Mesothelial cell of epicardium (in vitro differentiated cells): ENCODE results near the gene CLDN20. TPM values are rescaled to one million over a fixed set of nuclear protein-coding genes. Genes with fewer than 3 reads are reported as not detected.

Experiments used
- DNase-seq, 2 experiments: peaks; one replicate each; pipeline ENCODE4 v3.0.0; 2021; ENCODE audit warnings: low spot score in 2 of 2; ENCODE audit not compliant: unreplicated experiment in 2 of 2
- H3K27ac Mint-ChIP-seq: 2 replicates; pipeline ENCODE4 v1.8.0; 2021; ENCODE audit warnings: mixed read lengths
- H3K27me3 Mint-ChIP-seq: 2 replicates; pipeline ENCODE4 v1.8.0; 2021; ENCODE audit warnings: low read depth, mixed read lengths
- H3K36me3 Mint-ChIP-seq: 2 replicates; pipeline ENCODE4 v1.8.0; 2021; ENCODE audit warnings: mixed read lengths
- H3K4me1 Mint-ChIP-seq: 2 replicates; pipeline ENCODE4 v1.8.0; 2021; ENCODE audit warnings: mixed read lengths
- H3K4me3 Mint-ChIP-seq: 2 replicates; pipeline ENCODE4 v1.8.0; 2021; ENCODE audit warnings: mild to moderate bottlenecking, moderate library complexity, mixed read lengths
- H3K9me3 Mint-ChIP-seq: 2 replicates; pipeline ENCODE4 v1.8.0; 2021; ENCODE audit warnings: mixed read lengths
- total RNA-seq: library from RNA; stranded (reverse); gene quantifications from 3 replicates; pipeline ENCODE4 v1.2.1, GENCODE V29; 2021
- TF ChIP-seq, protein P1 (sequence below): fragments of 200-600 bp; sonication (generic); IDR thresholded peaks from one replicate; pipeline ENCODE4 v1.5.0; 2021; ENCODE audit warnings: antibody characterized with exemption; ENCODE audit not compliant: unreplicated experiment

The CLDN20 gene
- total RNA-seq, 1 donor from 2014 or later, result not detected

DNA sequence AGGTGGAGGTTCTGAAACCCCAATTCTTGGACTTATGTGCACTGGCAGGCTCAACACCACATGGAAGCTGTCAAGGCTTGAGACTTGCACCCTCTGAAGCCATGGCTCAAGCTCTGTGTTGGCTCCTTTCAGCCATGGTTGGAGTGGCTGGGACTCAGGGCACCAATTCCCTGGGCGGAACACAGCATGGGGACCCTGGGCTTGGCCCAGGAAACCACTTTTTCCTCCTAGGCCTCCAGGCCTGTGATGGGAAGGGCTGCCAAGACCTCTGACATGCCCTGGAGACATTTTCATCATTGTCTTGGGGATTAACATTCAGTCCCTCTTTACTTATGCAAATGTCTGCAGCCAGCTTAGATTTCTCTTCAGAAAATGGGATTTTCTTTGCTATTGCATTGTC lies 26.2 kb upstream of the CLDN20 start:
- no peak overlapping the region for H3K27ac Mint-ChIP-seq
- no peak for DNase-seq
- H3K9me3 Mint-ChIP-seq, result peaks cover 29% of the 10 kb centered on the region
- TF ChIP-seq, protein P1, sequence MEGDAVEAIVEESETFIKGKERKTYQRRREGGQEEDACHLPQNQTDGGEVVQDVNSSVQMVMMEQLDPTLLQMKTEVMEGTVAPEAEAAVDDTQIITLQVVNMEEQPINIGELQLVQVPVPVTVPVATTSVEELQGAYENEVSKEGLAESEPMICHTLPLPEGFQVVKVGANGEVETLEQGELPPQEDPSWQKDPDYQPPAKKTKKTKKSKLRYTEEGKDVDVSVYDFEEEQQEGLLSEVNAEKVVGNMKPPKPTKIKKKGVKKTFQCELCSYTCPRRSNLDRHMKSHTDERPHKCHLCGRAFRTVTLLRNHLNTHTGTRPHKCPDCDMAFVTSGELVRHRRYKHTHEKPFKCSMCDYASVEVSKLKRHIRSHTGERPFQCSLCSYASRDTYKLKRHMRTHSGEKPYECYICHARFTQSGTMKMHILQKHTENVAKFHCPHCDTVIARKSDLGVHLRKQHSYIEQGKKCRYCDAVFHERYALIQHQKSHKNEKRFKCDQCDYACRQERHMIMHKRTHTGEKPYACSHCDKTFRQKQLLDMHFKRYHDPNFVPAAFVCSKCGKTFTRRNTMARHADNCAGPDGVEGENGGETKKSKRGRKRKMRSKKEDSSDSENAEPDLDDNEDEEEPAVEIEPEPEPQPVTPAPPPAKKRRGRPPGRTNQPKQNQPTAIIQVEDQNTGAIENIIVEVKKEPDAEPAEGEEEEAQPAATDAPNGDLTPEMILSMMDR, result no peak
- H3K36me3 Mint-ChIP-seq, result peaks cover 21% of the 10 kb centered on the region
- H3K4me3 Mint-ChIP-seq, result no peak overlapping the region
- H3K27me3 Mint-ChIP-seq, result no peaks in the 10 kb centered on the region
- H3K4me1 Mint-ChIP-seq, result peaks cover 2% of the 10 kb centered on the region

DNA sequence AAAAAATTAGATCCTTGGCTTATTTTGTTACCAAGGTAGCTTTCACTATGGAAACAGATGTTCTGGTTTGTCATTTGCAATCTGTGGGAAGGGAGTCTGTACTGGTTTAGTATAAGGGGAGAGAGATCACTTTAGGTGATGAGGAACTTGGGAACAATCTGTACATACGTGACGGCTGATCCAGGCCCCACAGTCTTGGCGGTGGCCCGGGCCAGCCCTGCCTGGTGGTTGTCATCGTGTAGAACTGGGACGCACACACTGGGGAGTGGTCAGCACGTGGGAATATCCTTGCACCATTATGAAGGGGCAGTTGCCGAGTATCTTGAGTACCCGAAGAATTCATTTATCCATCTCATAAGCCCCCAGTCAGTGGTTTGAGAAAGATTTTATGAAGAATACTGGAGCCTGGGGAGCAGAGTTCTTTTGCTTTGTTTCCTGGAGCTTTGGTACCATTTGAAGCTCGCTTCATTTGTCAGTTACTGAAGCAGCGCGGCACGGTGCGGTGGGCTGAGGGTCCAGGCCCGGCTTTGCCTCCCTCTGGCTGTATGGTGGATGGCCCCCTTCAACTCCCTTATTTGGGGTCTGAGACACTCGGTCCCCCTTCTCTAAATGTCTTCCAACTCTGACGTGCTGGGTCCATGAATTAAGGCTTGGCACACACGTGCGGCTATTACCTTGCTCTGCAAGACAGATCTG lies 22.8 kb upstream of the CLDN20 start:
- Mint-ChIP-seq H3K4me1 (peaks cover 20% of the 10 kb centered on the region), H3K4me3 (no peak overlapping the region), H3K9me3 (peaks cover 29% of the 10 kb centered on the region), H3K36me3 (peaks cover 22% of the 10 kb centered on the region), H3K27me3 (no peaks in the 10 kb centered on the region), H3K27ac (no peak overlapping the region)
- TF ChIP-seq, protein P1, result no peak
- DNase-seq, result no peak

DNA sequence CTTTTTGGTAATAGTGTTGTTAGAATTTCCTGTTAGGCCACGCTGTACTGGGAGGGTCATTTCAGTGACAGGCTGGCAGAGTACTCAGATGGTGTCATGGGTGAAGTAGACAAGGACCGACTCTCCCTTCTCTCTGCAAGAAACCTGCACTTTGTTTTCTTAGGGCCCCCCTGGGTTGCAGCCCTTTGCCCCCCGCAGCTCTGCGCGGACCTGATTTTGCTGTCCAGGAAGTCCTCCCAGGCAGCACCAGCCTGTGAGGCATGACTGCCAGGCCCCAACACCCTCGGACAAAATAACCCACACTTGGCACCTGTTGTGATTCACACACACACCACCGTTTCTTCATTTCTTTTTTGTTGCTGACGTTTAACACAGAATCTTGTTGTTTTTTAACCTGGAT lies 21.8 kb upstream of the CLDN20 start:
- Mint-ChIP-seq H3K9me3 (peaks cover 26% of the 10 kb centered on the region), H3K4me3 (no peak overlapping the region), H3K27me3 (no peaks in the 10 kb centered on the region), H3K27ac (peak overlapping the region; percentile 0), H3K4me1 (peaks cover 22% of the 10 kb centered on the region), H3K36me3 (peaks cover 22% of the 10 kb centered on the region)
- TF ChIP-seq, protein P1, result no peak
- DNase-seq, result no peak

DNA sequence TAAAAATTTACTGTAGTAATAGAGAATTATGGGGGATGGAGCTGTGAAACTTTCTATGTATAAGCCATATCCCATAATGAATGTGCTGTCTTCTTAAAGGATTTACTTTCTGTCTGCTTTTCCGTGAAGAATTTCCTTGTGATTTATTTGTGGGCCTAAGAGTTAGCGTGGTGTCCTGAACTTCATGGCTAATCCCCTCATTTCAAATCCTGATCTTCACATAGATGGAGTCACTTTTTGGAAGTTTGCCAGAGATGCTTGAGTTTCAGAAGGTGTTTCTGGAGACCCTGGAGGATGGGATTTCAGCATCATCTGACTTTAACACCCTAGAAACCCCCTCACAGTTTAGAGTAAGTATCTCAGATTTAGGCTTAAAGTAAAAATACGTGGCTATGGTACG lies 19.4 kb upstream of the CLDN20 start:
- Mint-ChIP-seq H3K27me3 (no peaks in the 10 kb centered on the region), H3K9me3 (peaks cover 10% of the 10 kb centered on the region), H3K4me3 (no peak overlapping the region), H3K36me3 (peaks cover 16% of the 10 kb centered on the region), H3K4me1 (peaks cover 29% of the 10 kb centered on the region), H3K27ac (no peak overlapping the region)
- TF ChIP-seq, protein P1, result no peak
- DNase-seq, result no peak

DNA sequence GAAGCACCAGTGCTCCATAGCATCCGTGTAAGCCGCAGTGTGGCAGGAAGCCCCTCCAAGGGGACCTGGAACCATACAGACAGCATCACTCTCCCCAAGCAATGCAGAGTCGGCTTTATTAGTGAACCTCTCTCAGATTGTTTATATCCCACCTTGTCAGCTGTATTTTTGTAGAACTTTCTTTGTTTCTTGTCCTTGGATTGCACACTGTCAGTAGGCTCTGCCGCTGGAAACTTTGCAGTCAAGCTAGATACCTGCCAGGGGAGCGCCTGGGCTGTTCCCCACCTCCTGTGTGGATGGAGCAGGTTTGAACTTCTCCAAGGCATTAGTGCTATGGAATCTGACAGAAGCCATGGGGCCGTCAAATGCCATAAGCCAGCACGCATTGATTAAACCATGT lies 18.6 kb upstream of the CLDN20 start:
- H3K36me3 Mint-ChIP-seq, result peaks cover 9% of the 10 kb centered on the region
- peaks cover 29% of the 10 kb centered on the region for H3K4me1 Mint-ChIP-seq
- no peak for DNase-seq
- peak overlapping the region; percentile 10 for H3K27ac Mint-ChIP-seq
- H3K27me3 Mint-ChIP-seq, result no peaks in the 10 kb centered on the region
- peaks cover 5% of the 10 kb centered on the region for H3K9me3 Mint-ChIP-seq
- TF ChIP-seq, protein P1, result no peak
- no peak overlapping the region for H3K4me3 Mint-ChIP-seq

DNA sequence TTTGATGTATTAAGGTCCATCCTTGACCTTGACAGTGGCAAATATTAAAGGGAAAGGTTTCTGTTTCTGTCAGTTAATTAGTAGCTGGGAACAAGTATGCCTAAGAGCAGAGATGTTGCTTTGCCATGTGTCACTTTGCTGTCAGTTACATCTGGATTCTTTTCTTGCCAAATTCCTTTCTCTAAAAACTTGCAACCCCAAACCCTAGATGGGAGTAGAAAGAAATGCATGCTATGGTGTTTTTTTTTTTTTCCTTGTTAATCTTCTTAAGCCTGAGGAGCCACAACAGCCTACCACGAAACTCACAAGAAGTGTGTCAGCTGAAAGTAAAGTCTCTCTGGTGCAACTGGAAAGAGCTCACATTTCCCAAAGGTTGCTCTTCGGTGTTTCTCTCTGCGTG lies 18.0 kb upstream of the CLDN20 start:
- Mint-ChIP-seq H3K27ac (peak overlapping the region; percentile 63), H3K36me3 (peaks cover 3% of the 10 kb centered on the region), H3K27me3 (no peaks in the 10 kb centered on the region), H3K9me3 (no peaks in the 10 kb centered on the region), H3K4me1 (peaks cover 29% of the 10 kb centered on the region), H3K4me3 (no peak overlapping the region)
- no peak for DNase-seq
- TF ChIP-seq, protein P1, result no peak
